Cerebellar nuclear complex (tissue), 1 donor: ENCODE data around the gene FAM81A.
"Not testable (repeated sequence)": the region's sequence is repeated elsewhere in the genome, so short reads cannot be mapped to it uniquely, and the experiment has no call there.

Source experiments
- DNase-seq, 2 experiments: peaks; one replicate each; lab custom pipeline; 2025; lab: John Stamatoyannopoulos, UW

Gene FAM81A

DNA sequence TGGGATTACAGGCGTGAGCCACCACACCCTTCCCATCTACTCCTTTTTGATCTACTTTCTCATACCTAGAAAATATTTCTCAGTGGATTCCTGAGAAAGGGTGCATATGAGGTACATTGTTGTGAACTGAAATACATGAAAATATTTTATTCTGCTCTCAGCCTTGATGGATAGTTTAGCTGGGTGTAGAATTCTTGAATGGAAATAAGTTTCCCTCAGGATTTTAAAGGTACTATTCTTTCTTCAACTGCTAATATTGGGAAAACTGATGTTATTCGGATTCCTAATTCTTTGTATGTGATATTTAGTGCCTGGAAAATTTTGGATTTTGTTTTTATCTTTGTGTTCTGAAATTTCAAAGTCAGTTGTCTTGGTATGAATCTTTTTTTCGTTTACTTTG, 9.1 kb upstream of the FAM81A start:
- not testable (repeated sequence) for DNase-seq

DNA sequence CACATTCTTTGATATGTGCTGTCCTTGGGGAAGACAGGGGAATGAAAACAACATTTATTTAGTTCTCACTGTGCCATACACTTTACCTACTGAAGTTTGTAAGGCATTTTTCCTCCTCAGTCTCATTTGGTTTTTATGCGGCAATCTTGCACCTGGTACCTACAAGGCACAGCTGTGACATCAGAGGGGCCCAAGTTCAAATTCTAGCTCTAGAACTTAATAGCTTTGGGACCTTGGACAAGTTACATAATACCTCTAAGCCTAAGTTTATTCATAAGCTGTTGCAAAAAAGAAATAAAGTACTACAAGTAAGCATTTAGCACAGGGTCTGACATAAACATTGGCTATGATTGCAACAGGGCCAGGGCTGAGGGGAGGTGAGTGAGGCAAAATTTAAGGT, 5.6 kb upstream of the FAM81A start:
- DNase-seq, result no peak

DNA sequence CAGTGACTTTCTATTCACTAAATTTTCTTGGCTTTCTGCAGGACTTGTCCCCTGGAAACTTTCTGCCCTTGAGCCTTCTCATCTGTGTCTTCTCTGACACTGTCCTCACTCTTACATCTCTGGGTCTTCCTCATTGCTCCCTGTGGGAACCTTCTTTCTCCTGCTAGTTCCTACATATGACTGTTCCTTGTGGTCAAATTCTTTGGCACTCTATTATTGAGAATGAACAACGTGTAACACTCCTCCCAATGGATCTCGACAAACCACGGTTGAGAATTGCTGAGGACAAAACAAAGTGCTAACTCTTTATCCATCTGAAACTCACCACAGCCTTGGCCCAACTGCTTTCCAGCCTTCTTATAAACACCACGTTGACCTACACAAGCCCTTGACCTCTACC, 3.5 kb upstream of the FAM81A start:
- no peak for DNase-seq

DNA sequence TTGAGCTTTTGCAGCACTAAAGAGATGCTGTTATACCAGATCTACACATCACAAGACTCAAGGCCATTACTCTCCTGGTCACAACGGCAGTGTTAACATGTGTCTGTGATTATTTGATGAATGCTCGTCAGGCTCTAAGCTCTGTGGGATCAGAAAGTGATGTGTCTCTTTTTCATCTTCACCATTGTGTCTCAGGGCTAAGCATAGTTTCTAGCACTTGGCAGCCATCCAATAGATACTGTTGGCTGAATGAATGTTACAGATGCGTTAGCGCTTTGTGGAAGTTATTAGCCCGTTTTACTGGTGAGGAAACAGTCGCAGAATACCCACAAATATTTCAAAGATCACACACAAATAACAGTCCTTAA, 1.2 kb upstream of the FAM81A start:
- DNase-seq, result no peak

DNA sequence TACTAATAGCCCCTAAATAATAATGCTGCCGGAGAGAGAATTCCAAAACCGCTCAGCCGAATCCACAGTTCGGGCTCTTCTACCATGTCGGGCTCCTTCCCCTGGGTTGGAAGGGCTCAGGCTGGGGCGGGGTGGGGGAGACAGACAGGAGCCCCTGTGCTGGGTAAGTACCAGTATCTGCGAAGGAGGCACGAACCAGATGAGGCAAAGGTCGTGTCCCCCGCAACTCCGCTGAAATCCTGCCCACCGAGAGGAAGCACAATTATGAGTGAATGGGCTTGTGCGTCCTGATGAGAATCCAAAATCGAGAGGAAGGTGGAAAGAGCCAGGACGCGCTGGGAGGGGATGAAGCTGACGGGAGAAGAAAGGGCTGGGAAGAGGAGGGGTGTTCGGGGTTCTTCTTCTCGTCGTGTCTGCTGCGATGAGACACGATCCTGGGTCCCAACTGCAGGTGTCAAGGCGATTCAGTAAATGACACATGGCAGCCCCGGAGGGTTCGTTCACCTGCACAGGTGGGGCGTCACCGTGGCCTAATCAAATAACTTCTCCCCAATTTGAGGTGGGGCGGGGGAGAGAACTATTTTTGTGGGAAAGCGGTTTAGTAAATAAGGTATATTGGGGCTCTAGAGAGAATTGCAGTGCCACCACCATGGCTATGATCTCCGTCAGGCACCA, 707 bp upstream of the FAM81A start:
- no peak for DNase-seq

DNA sequence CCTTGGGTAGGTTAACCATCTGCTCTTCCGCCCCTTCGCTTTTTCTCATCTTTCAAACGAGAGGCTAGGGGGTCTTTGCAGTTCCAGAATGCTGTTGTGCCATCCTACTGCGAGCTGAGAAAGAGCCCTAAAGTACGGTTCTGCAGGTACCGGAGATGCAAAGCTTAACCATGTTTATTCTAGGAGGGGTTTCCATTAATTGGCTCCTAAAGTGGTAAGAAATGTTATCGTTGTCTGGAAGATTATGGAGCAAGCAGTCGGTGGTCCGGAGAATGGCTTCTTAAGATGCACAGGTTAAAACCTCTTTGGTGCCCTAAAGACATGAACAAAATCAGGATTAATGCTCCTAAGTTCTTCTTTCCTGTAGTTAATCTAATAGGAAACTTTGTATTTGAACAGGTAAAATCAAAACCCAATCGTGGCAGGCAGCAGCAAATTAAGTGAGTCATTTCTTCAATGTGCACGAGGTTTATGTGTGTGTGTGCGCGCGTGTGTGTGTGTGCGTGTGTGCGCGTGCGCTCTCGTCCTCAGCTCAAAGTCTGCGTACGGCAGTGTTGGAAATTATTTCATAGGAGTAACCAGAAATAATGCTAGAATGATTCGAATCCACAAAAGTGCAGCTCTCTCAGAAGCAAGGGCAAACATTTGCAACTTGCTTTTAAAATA, 772 bp downstream of the FAM81A start:
- no peak for DNase-seq

DNA sequence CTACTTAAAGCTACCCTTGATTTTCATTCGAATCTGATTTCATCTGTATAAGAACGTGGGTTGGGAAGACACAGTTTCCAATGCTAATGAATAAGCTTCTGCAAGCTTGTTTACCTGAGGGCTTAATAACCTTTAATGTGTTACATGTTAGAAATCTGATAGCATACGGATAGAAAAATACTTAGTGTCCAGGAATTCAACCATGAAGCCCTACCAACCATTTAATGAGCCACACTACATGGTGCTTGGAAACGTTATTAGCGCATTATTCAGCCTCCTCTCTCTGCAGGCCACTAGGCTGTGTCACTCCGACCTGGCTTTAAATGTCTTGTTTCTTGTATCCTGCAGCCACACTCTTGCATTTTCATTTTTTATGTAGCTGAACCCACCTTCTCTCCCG, 1.6 kb downstream of the FAM81A start:
- DNase-seq, result no peak

DNA sequence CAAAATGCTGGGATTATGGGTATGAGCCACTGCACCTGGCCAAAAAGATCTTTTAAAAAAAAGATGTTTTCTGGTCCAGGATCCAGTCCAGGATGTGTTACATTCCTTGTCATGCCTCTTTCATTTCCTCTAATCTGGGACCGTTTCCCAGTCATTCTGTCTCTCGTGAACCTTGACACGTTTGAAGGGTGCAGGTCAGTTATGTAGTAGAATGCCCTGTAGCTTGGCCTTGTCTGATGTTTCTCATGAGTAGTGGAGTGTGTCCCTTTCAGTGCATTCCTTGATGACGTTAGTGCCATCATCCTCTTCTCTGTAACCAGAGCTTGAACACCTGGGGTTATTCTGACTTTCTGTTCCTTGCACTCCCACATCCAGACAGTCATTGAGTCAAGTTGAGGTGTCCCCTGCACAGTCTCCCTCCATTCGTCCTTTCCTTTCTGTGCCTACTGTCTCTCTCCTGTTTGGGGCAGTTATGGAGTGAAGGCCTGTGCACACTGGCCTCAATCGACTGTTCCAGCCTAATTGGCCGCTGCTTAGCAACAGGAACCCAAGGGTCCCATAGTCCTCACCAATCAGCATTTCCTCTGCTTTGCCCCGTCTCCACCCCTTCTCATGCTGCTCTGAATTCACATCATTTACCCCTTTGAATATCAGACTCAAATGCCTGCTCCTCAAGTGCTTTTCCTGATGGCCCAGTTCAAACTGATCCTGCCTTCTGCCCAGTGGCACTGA, 5.5 kb downstream of the FAM81A start:
- no peak for DNase-seq

DNA sequence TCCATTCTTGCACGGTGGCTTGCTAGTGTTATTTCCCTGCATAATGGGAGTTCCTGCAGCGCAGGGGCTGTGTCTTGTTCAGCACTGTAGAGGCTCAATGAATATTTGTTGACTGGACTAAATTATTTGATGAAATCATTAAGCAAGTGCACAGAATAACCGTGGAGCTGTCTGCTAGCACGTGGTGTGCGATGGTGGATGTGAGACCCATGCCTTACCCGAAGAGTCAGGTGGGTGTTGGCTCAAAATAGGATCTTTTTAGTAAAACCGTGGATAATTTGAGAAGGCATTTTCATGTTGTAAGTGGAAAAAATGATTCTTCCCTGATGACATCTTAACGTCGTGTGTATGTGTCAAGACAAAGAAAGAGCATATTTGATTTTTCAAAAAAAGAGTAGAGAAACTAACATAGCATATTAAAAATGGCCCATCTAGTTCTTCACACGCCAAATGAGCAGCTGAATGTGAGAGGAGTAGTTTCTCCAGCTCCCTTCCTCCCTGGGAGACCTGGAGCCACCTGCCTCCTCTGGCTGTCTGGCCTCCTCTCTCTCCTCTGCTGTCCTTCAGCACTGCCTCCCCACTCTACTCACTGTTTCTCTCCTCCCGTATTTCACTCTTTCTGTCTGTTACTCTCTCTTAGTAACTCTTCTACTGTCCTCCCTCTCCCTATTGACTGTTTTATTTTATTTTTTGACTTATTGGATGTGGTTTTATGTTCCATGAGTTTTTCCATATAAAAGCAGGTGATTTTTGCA, 6.3 kb downstream of the FAM81A start:
- DNase-seq, result no peak

DNA sequence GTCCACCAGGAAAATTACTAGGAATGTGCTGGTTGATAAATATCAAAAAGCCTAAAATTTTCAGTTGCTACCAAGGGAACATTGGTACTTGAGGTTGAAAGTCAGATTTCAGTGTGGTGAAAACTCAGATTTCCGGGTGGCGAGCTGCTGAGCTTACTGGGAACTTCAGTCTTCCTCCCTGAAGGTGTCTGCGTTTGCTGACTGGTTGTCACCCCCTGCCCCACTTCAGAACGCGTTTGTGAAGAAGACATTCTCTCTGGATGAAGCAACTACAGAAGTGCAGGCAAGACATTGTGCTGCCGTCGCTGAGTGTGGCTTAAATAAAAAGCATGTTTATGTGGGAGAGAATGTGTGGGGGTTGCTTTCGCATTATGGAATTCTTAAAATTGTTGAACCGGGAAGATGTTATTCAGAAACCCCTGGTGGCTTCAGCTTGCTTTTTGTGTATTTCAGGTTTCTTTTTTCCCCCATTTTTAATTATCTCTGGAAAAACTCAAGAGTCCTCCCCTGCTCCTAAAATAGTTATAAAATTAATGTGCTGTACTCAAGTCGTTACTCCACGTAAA, 7.1 kb downstream of the FAM81A start:
- no peak for DNase-seq

DNA sequence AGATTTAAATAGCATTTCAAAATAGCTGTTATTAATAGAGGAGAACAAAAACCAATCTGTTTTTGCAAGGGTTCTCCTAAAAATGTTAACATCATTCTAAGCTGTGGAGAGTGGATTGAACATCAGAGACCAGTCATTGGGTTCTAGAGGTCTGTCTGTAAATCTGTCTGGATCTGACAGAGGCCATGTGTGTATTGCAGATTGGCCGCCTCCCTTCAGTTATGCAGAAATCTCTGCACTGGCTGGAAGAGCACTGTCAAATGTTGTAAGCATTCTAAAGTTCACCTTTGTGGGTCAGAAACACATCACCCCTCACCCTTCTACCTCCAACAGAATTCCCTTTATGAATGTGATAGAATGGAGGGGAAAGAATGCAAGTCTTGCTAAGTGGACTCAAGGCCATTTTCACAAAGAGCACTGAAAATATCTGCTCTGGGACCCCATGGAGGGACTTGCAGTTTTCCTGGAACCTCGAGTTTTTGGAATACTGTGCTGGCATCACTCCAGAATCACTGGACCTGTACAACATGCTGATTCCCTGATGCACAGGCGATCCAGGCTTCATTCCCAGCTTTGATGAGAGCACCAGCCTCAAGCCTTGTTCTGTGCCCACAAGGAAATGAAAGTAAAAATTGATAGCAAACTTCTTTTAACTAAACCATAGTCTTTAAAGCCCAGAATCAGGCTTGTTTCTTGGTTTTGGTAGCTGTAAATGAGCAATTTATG, 8.4 kb downstream of the FAM81A start:
- no peak for DNase-seq

DNA sequence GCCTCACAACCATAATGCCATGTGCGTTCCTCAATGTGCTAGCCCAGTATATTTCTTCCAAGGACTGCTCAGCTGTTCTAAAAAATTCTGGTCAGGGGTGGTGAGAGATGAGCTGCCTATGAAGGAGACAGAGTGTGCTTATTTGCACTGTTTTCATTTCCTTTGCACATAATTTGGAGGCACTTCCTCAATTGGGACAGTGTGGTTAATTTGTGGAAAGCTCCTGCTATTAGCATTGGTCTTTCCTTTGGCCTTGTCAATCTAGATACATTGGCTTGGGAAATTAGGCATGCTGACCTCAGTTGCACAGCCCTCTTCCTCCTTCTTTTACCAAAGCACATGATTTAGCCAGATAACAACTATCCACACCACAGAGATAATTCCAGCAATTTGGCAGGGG, 9.4 kb downstream of the FAM81A start:
- DNase-seq, result no peak

DNA sequence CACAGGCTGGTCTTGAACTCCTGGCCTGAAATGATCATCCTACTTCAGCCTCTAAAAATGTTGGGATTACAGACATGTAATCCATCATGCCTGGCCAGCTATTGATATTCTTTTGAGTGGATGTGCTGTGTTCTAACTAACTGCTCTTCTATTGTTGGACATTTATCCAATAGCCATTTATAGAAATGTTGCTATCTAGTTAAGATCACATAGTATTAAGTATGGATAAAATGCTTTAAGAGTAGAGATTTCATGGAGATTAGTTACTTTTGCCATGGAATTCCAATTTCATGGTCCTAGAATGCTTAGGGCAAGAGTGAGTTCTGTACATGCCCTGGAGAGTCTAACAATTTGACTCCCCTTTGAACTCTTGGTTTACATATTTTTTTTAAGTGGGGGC, 10.9 kb downstream of the FAM81A start:
- no peak for DNase-seq

DNA sequence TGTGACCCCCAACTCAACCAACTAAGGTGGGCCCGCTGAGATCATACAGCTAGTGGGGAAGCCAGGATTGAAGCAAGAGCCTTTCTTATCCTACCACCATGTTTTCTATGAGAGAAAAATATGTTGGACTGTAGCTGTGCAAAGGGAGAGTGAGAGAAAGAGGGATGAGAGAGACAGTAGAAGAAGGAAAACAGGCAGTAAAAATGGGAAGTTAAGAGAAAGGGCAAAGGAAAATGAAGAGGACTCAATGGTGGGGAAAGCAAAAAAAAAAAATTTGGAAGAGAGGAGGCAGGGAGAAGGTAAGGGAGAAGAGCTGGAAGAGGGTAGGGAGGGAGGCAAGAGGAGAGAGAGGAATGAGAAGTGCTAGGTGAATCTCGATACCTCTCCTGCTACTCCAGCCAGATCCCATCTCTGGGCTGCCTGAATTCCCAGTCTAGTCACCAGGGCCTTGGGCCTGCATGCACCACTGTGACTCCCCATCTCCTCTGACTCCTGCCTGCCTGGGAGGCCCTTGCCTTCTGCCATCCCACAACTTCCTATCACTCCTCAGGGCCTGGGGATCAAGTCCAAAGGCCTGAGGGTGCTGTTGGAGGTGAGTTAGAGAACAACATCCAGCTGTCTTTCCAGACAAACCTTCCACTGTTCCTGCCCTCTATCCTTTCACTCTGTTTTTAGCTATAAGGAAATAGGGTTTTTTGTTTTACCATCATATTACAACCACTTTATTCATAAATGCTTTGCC, 15.7 kb downstream of the FAM81A start:
- no peak for DNase-seq

DNA sequence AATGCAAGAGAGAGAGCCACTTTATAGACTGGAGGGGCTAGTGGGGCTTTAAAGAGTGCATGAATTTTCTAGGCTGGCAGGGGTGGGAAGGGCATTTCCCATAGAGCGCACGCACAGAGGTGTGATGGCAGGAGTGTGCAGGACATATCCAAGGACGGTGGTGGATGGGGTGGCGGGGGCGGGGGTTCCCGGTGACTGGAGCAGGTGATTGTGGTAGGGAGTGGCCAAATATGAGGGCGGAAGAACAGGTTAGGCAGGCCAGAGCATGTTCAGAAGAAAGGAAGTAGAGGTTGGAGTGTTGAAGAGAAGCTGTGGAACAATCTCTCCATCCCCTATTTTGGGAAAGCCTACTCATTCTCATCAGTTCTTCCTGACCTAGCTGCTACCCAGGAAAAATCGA, 18.1 kb downstream of the FAM81A start:
- no peak for DNase-seq

DNA sequence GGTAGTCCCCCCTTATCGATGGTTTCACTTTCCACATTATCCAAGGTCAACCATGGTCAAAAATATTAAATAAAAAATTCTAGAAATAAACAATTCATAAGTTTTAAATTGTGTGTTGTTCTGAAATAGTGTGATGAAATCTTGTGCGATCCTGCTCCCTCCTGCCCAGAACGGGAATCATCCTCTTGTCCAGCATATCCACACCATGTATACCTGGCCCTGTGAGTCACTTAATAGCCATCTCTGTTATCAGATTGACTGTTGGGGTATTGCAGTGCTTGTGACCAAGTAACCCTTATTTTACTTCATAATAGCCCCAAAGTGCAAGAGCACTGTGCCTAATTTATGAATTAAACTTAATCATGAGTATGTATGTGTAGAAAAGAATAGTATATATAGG, 19.1 kb downstream of the FAM81A start:
- no peak for DNase-seq

DNA sequence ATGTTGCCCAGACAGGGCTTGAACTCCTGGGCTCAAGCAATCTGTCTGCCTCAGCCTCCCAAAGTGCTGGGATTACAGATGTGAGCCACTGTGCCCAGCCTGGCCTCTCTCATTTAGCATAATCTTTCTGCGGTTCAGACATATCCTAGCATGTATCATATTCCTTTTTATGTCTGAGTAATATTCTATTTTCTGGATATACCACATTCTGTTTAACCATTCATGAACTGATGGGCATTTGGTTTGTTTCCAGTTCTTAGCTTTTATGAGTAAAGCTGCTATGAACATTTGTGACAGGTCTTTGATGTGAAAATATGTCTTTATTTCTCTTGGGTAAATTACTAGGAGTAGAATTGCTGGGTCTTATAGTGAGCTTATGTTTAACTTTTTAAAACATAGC, 23.5 kb downstream of the FAM81A start:
- no peak for DNase-seq

DNA sequence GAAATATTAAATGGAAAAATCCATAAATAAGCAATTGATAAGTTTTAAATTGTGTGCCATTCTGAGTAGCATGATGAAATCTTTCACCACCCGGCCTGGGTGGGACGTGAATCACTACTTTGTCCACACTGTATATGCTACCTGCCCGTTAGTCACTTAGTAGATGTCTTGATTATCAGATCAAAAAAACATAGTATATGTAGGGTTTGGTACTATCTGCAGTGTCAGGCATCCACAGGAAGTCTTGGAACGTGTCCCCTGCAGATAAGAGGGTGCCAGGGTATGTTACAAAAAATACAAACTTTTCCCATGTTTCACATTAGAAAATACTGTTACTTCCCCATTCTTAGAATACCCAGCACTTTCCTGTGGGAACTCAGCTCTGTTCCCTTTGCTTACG, 35.2 kb downstream of the FAM81A start:
- no peak for DNase-seq

DNA sequence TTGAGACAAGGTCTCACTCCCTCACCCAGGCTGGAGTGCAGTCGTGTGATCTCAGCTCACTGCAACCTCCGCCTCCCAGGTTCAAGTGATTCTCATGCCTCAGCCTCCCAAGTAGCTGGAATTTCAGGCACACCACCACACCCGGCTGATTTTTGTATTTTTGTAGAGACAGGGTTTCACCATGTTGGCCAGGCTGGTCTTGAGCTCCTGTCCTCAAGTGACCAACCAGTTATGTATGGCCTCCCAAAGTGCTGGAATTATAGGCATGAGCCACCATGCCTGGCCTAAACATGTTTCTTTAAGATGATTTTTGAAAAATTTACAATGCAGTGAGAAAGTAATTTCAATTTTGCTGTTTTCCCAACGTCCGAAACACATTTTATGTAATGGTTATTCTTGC, 37.2 kb downstream of the FAM81A start:
- not testable (repeated sequence) for DNase-seq

DNA sequence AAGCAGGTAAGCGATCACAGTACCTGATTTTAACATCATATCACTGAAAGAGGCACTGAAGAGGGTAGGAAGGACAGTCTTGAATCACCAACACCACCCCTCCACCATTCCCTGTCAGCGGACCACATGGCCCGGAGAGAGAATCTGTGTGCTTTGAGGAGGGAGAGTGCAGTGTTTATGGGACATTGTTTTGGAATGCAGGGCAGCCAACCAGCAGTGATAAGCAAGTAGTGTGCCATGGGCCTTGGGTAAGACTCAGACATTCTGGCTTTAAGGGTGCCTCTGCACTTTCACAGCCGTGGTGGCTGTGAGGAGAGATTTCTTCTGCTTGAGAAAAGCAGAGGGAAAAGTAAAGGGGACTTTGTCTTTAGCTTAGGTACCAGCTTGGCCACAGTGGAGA, 46.4 kb downstream of the FAM81A start:
- DNase-seq, result no peak

DNA sequence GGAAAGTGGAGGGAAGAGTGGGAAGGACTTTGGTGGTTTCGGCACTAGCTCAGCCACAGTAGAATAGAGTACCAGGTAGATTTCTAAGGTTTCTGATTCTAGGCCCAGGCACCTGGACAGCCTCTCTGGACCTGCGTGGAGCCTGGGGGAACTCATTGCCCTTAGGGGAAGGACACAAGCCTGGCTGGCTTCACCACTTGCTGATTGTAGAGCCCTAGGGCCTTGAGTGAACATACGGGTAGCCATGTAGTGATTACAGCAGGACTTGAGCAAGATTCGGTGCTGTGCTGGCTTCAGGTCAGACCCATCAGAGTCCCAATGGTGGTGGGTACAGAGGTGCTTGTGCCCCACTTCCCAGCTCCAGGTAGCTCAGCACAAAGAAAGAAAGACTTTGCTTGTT, 47.0 kb downstream of the FAM81A start:
- DNase-seq, result no peak
